ENCODE data around the gene AKAP13.

AKAP13 gene

GRCh38 chr15:85771781-85772445 is 391.5 kb downstream of the AKAP13 start:
- Histone ChIP-seq H3K9me3 (ENCODE audit: control insufficient read depth, insufficient read depth, low read length) (no peaks in the 10 kb centered on the region), H3K36me3 (ENCODE audit: control insufficient read depth, insufficient read depth, low read length) (peaks cover 16% of the 10 kb centered on the region), H3K4me1 (ENCODE audit: control insufficient read depth, insufficient read depth, low read length) (no peaks in the 10 kb centered on the region), H3K27me3 (ENCODE audit: control insufficient read depth, insufficient read depth, low read length) (no peaks in the 10 kb centered on the region), H3K4me3 (ENCODE audit: low read length) (no peak overlapping the region), H3K27ac (ENCODE audit: low read length) (no peak overlapping the region)
- DNase-seq (ENCODE audit: low read depth, low spot score): no peak
- no CpG with 5 or more reads among the region's 13 CpGs for WGBS (ENCODE audit: insufficient coverage, insufficient read length)

DNA sequence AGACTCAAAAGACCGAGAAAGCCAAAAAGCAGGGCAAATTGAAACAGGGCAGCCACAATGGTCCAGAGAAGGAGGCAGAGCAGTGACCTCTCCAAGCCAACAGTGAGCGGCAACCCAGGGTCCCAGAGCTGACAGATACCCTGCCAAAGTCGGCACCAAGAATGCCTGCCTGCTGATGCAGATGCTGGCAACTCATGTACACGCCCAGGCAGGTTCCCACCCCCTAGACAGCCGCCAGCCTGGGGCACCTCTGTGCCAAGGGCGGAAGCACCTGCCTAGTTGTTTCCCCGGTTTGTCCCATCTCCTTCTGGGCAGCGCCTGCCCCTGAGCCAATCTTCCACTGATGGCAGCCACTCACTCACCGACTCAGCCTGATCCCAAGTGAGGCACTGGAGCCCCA is 392.3 kb downstream of the AKAP13 start:
- Histone ChIP-seq H3K27ac (ENCODE audit: low read length) (no peak overlapping the region), H3K4me3 (ENCODE audit: low read length) (no peak overlapping the region), H3K27me3 (ENCODE audit: control insufficient read depth, insufficient read depth, low read length) (no peaks in the 10 kb centered on the region), H3K9me3 (ENCODE audit: control insufficient read depth, insufficient read depth, low read length) (no peaks in the 10 kb centered on the region), H3K4me1 (ENCODE audit: control insufficient read depth, insufficient read depth, low read length) (no peaks in the 10 kb centered on the region), H3K36me3 (ENCODE audit: control insufficient read depth, insufficient read depth, low read length) (peaks cover 16% of the 10 kb centered on the region)
- DNase-seq (ENCODE audit: low read depth, low spot score): no peak
- WGBS (ENCODE audit: insufficient coverage, insufficient read length): no CpG with 5 or more reads among the region's 9 CpGs

- WGBS (ENCODE audit: insufficient coverage, insufficient read length): no CpG with 5 or more reads among the region's 12 CpGs
- Histone ChIP-seq H3K27me3 (ENCODE audit: control insufficient read depth, insufficient read depth, low read length) (no peaks in the 10 kb centered on the region), H3K36me3 (ENCODE audit: control insufficient read depth, insufficient read depth, low read length) (peaks cover 13% of the 10 kb centered on the region)
Observed at GRCh38 chr15:85773249-85773648, 392.8 kb downstream of the AKAP13 start.

GRCh38 chr15:85773970-85774369 is 393.6 kb downstream of the AKAP13 start:
- WGBS (ENCODE audit: insufficient coverage, insufficient read length): no CpG with 5 or more reads among the region's 10 CpGs
- H3K4me1 ChIP-seq (ENCODE audit: control insufficient read depth, insufficient read depth, low read length): no peaks in the 10 kb centered on the region
- no peak for DNase-seq (ENCODE audit: low read depth, low spot score)

More at GRCh38 chr15:85773249-85773648, 392.8 kb downstream of the AKAP13 start:
- DNase-seq (ENCODE audit: low read depth, low spot score): no peak
- Histone ChIP-seq H3K27ac (ENCODE audit: low read length) (no peak overlapping the region), H3K4me1 (ENCODE audit: control insufficient read depth, insufficient read depth, low read length) (no peaks in the 10 kb centered on the region), H3K9me3 (ENCODE audit: control insufficient read depth, insufficient read depth, low read length) (no peaks in the 10 kb centered on the region), H3K4me3 (ENCODE audit: low read length) (no peak overlapping the region)

GRCh38 chr15:85777250-85778106 is 397.1 kb downstream of the AKAP13 start:
- Histone ChIP-seq H3K9me3 (ENCODE audit: control insufficient read depth, insufficient read depth, low read length) (no peaks in the 10 kb centered on the region), H3K4me1 (ENCODE audit: control insufficient read depth, insufficient read depth, low read length) (no peaks in the 10 kb centered on the region), H3K27ac (ENCODE audit: low read length) (no peak overlapping the region), H3K4me3 (ENCODE audit: low read length) (no peak overlapping the region), H3K36me3 (ENCODE audit: control insufficient read depth, insufficient read depth, low read length) (0 out of 2 replicates have a peak, but pooled peaks cover 2% of the 10 kb centered on the region), H3K27me3 (ENCODE audit: control insufficient read depth, insufficient read depth, low read length) (no peaks in the 10 kb centered on the region)
- WGBS (ENCODE audit: insufficient coverage, insufficient read length): no CpG with 5 or more reads among the region's 18 CpGs
- no peak for DNase-seq (ENCODE audit: low read depth, low spot score)

More at GRCh38 chr15:85773970-85774369, 393.6 kb downstream of the AKAP13 start:
- no peaks in the 10 kb centered on the region for H3K27me3 ChIP-seq (ENCODE audit: control insufficient read depth, insufficient read depth, low read length)
- H3K36me3 ChIP-seq (ENCODE audit: control insufficient read depth, insufficient read depth, low read length): peaks cover 6% of the 10 kb centered on the region
- no peak overlapping the region for H3K27ac ChIP-seq (ENCODE audit: low read length)
- H3K9me3 ChIP-seq (ENCODE audit: control insufficient read depth, insufficient read depth, low read length): no peaks in the 10 kb centered on the region
- no peak overlapping the region for H3K4me3 ChIP-seq (ENCODE audit: low read length)

DNA sequence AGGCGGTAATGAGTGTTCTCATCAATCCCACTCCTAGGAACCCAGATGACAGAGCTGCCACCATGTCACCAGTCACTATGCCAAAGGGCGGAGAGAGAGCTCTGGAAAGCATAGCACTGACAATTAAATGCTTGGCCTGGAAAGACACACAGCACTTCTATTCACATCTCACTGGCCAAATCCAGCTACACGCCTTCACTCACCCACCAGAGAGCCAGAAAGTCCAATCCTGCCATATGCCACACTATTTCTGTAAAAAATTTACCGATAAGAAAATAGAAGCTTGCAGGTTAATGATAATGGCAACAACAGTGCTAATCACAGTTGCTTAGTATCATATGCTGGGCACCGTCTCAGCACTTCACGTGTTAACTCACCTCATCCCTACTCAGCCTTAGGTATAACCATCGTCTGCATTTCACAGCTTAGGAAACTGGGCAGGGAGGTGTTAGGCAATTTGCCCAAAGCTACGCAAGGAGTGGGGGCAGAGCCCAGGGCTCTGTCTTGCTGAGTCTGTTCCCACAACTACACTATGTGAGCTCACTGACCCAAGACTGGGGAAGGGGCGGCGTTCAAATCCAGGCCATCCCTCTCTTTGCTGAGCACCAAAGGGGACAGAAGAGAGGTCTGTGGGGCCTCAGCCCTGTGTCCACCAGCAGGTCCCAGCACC is 397.8 kb downstream of the AKAP13 start:
- DNase-seq (ENCODE audit: low read depth, low spot score): no peak
- WGBS (ENCODE audit: insufficient coverage, insufficient read length): no CpG with 5 or more reads among the region's 10 CpGs
- no peaks in the 10 kb centered on the region for H3K4me1 ChIP-seq (ENCODE audit: control insufficient read depth, insufficient read depth, low read length)
- H3K4me3 ChIP-seq (ENCODE audit: low read length): no peak overlapping the region
- no peaks in the 10 kb centered on the region for H3K9me3 ChIP-seq (ENCODE audit: control insufficient read depth, insufficient read depth, low read length)
- no peaks in the 10 kb centered on the region for H3K27me3 ChIP-seq (ENCODE audit: control insufficient read depth, insufficient read depth, low read length)
- 0 out of 2 replicates have a peak, but pooled peaks cover under 1% of the 10 kb centered on the region for H3K36me3 ChIP-seq (ENCODE audit: control insufficient read depth, insufficient read depth, low read length)
- no peak overlapping the region for H3K27ac ChIP-seq (ENCODE audit: low read length)

DNA sequence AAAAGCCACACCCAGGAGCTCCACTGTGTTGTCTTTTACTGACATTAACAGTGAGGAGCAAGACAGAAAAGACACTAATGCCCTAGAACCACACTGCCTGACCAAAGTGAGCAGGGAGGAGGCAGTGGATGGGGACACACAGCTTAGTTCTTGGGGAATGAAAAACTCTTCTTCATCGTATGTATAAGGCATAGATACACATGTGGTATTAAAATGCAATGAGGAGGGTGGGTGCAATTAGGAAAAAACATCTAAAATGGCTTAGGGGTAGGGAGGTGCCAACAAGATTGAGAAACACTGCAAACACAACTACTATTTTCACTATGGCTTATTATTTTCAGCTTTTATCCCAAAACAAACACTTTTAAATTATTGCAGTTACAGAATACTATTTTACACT is 398.8 kb downstream of the AKAP13 start:
- no peak for DNase-seq (ENCODE audit: low read depth, low spot score)
- H3K36me3 ChIP-seq (ENCODE audit: control insufficient read depth, insufficient read depth, low read length): no peaks in the 10 kb centered on the region
- no peaks in the 10 kb centered on the region for H3K4me1 ChIP-seq (ENCODE audit: control insufficient read depth, insufficient read depth, low read length)
- no CpG with 5 or more reads among the region's 1 CpG for WGBS (ENCODE audit: insufficient coverage, insufficient read length)
- no peak overlapping the region for H3K4me3 ChIP-seq (ENCODE audit: low read length)
- no peaks in the 10 kb centered on the region for H3K9me3 ChIP-seq (ENCODE audit: control insufficient read depth, insufficient read depth, low read length)
- H3K27me3 ChIP-seq (ENCODE audit: control insufficient read depth, insufficient read depth, low read length): no peaks in the 10 kb centered on the region
- no peak overlapping the region for H3K27ac ChIP-seq (ENCODE audit: low read length)

DNA sequence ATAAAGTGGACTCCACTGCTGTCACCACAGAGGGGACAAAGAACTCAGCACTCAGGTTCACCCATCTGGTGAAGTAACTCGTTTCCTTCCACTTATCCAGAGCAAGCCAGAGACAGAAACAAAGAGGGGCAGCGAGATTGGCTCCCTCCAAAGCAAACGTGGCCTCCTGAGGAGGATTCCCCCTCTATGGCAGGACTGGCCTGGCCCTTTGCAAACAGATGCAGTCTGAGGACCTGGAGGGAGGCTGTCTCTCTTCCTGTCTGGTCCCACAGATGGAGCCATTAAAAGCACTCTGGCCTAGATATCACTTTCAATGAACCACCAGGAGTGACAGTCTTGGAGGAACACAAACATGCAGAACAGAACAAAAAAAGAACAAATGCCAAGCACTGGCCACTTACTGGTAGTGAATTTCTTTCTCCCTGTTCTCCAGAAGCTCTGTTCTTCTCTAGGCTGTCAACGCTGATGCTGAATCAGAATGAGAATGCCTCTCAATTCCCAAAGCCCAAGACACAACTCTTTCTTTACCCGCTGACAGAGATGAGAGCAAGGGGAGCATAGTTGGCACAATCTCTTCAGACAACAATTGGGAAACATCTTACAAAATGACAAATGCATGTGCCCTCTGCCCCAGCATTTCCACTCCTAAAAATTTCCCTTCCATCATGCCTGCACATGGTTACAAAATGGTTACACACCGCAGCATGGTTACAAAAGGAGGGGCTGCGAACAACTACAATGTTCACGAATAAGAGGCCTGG is 400.0 kb downstream of the AKAP13 start:
- H3K27me3 ChIP-seq (ENCODE audit: control insufficient read depth, insufficient read depth, low read length): no peaks in the 10 kb centered on the region
- H3K4me1 ChIP-seq (ENCODE audit: control insufficient read depth, insufficient read depth, low read length): no peaks in the 10 kb centered on the region; the same call in 1 of the 2 replicates
- no CpG with 5 or more reads among the region's 8 CpGs for WGBS (ENCODE audit: insufficient coverage, insufficient read length)
- H3K36me3 ChIP-seq (ENCODE audit: control insufficient read depth, insufficient read depth, low read length): no peaks in the 10 kb centered on the region
- no peak overlapping the region for H3K27ac ChIP-seq (ENCODE audit: low read length)
- H3K4me3 ChIP-seq (ENCODE audit: low read length): no peak overlapping the region
- no peak for DNase-seq (ENCODE audit: low read depth, low spot score)
- H3K9me3 ChIP-seq (ENCODE audit: control insufficient read depth, insufficient read depth, low read length): no peaks in the 10 kb centered on the region

DNA sequence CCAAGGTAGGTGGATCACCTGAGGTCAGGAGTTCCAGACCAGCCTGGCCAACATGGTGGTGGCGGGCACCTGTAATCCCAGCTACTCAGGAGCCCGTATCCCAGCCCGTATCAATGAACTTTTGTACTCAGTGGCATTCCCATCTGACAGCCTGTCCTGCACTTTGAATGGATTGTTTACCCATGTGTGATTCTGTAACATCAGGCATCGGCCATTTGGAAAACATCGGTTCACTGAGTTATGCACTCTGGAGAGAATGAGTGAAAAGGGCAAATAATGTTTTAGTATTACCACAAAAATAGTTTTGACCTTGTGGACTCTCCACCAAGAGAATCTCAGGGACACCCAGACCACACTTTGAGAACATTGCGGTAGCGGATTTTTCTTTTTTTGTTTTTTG is 400.7 kb downstream of the AKAP13 start:
- Histone ChIP-seq H3K36me3 (ENCODE audit: control insufficient read depth, insufficient read depth, low read length) (no peaks in the 10 kb centered on the region), H3K9me3 (ENCODE audit: control insufficient read depth, insufficient read depth, low read length) (no peaks in the 10 kb centered on the region), H3K27ac (ENCODE audit: low read length) (no peak overlapping the region), H3K4me1 (ENCODE audit: control insufficient read depth, insufficient read depth, low read length) (peaks cover 4% of the 10 kb centered on the region), H3K27me3 (ENCODE audit: control insufficient read depth, insufficient read depth, low read length) (no peaks in the 10 kb centered on the region), H3K4me3 (ENCODE audit: low read length) (no peak overlapping the region)
- no CpG with 5 or more reads among the region's 7 CpGs for WGBS (ENCODE audit: insufficient coverage, insufficient read length)
- DNase-seq (ENCODE audit: low read depth, low spot score): no peak

DNA sequence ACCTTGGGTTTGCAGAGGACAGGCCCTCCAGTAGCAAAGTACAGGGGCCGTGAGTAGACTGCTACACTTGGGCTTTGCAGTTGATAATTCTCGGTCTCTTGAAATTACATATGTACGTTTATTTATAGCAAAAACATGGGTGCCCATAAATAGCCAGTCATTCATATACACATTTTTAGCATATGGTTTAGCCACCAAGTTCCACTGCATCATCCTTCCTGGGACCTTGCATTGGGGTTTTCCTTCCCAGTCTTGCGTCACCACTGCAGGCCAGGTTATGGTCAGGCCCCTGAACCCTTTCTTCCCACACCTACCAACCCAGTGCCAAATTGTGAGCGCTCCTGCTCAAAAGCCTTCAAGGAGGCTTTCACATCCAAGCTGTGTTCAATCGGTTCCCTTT is 401.7 kb downstream of the AKAP13 start:
- Histone ChIP-seq H3K4me3 (ENCODE audit: low read length) (no peak overlapping the region), H3K9me3 (ENCODE audit: control insufficient read depth, insufficient read depth, low read length) (no peaks in the 10 kb centered on the region), H3K36me3 (ENCODE audit: control insufficient read depth, insufficient read depth, low read length) (no peaks in the 10 kb centered on the region), H3K27ac (ENCODE audit: low read length) (no peak overlapping the region), H3K27me3 (ENCODE audit: control insufficient read depth, insufficient read depth, low read length) (no peaks in the 10 kb centered on the region), H3K4me1 (ENCODE audit: control insufficient read depth, insufficient read depth, low read length) (peaks cover 11% of the 10 kb centered on the region)
- DNase-seq (ENCODE audit: low read depth, low spot score): no peak
- WGBS (ENCODE audit: insufficient coverage, insufficient read length): no CpG with 5 or more reads among the region's 6 CpGs

All from iPS DF 6.9 (cell line).